ENCODE results near the gene ITFG2.
"Not testable (repeated sequence)": the region's sequence is repeated elsewhere in the genome, so short reads cannot be mapped to it uniquely, and the experiment has no call there.

Gene ITFG2

DNA sequence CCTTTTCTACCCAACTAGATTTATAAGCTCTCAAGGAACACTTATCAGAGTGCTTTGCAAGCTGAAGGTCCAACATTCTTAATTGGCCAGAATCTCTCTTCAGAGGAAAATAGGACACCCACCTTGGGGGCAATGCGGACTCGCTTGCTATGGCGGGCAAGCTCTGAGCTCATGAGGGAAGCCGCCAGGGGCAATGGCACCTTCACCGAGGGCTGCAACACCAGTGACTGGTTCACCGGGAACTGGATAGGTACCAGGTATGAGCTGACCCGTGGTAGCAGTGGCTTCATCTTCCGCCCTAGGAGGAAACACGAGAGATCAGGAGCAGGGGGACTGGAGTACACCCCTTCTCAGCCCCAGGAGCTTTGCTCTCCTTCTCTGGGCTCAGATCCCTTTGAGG is 51.7 kb downstream of the ITFG2 start:
- Histone ChIP-seq H4K12ac (ENCODE audit: low read depth, low read length) (no peak overlapping the region), H4K8ac (ENCODE audit: low read depth, low read length) (no peak overlapping the region), H3K23ac (ENCODE audit: low read length) (no peak overlapping the region), H3K36me3 (ENCODE audit: control insufficient read depth in 1 of 2, insufficient read depth in 2 of 2, low read length in 2 of 2) (peaks cover 50 to 59% of the 10 kb centered on the region in 2 experiments), H3K4me2 (ENCODE audit: low read length) (no peak overlapping the region), H2AK5ac (ENCODE audit: low read length) (no peak overlapping the region), H3K14ac (ENCODE audit: low read length) (no peak overlapping the region), H2AFZ (ENCODE audit: insufficient read depth, low read length, poor library complexity) (no peak overlapping the region), H3K4me1 (ENCODE audit: control insufficient read depth in 1 of 2, insufficient read depth in 2 of 2, low read length in 2 of 2) (no peaks in the 10 kb centered on the region), H4K91ac (ENCODE audit: low read depth, low read length) (no peak overlapping the region), H2BK5ac (ENCODE audit: low read depth, low read length, poor library complexity) (no peak overlapping the region), H3K4me3 (ENCODE audit: low read depth, low read length) (no peak overlapping the region), H3K9me3 (ENCODE audit: insufficient read depth, low read depth, low read length) (no peaks in the 10 kb centered on the region), H2BK12ac (ENCODE audit: low read length) (no peak overlapping the region), H3K9ac (ENCODE audit: low read length) (no peak overlapping the region), H3K79me1 (ENCODE audit: low read length) (no peaks in the 10 kb centered on the region), H3K27me3 (ENCODE audit: insufficient read depth, low read length) (no peaks in the 10 kb centered on the region), H3K27ac (ENCODE audit: low read depth, low read length) (no peak overlapping the region), H3K18ac (ENCODE audit: low read length) (no peak overlapping the region), H3K79me2 (ENCODE audit: control insufficient read depth, insufficient read depth, low read length, poor library complexity) (no peaks in the 10 kb centered on the region), H2BK120ac (ENCODE audit: insufficient read depth, low read length, poor library complexity) (no peak overlapping the region), H3K4ac (ENCODE audit: low read depth, low read length) (no peak overlapping the region)
- WGBS (ENCODE audit: extremely low coverage, insufficient coverage, insufficient read length) = no CpG with 5 or more reads among the region's 9 CpGs
- DNase-seq = no peak

- not testable (repeated sequence) for H3K4me3 ChIP-seq (ENCODE audit: low read depth, low read length); H4K8ac ChIP-seq (ENCODE audit: low read depth, low read length); H3K4me2 ChIP-seq (ENCODE audit: low read length); H2BK120ac ChIP-seq (ENCODE audit: insufficient read depth, low read length, poor library complexity); H3K79me2 ChIP-seq (ENCODE audit: control insufficient read depth, insufficient read depth, low read length, poor library complexity); DNase-seq; H3K14ac ChIP-seq (ENCODE audit: low read length); H4K12ac ChIP-seq (ENCODE audit: low read depth, low read length); H3K18ac ChIP-seq (ENCODE audit: low read length); H3K9me3 ChIP-seq (ENCODE audit: insufficient read depth, low read depth, low read length); H2AFZ ChIP-seq (ENCODE audit: insufficient read depth, low read length, poor library complexity); H3K27ac ChIP-seq (ENCODE audit: low read depth, low read length); H3K9ac ChIP-seq (ENCODE audit: low read length); H2AK5ac ChIP-seq (ENCODE audit: low read length); H2BK12ac ChIP-seq (ENCODE audit: low read length); H2BK5ac ChIP-seq (ENCODE audit: low read depth, low read length, poor library complexity); H3K23ac ChIP-seq (ENCODE audit: low read length); H3K27me3 ChIP-seq (ENCODE audit: insufficient read depth, low read length); H3K79me1 ChIP-seq (ENCODE audit: low read length); H4K91ac ChIP-seq (ENCODE audit: low read depth, low read length); H3K4me1 ChIP-seq (ENCODE audit: control insufficient read depth in 1 of 2, insufficient read depth in 2 of 2, low read length in 2 of 2); H3K4ac ChIP-seq (ENCODE audit: low read depth, low read length)
- WGBS (ENCODE audit: extremely low coverage, insufficient coverage, insufficient read length) = no CpG with 5 or more reads among the region's 9 CpGs
- H3K36me3 ChIP-seq (ENCODE audit: control insufficient read depth in 1 of 2, insufficient read depth in 2 of 2, low read length in 2 of 2) = peaks cover 56 to 59% of the 10 kb centered on the region in 2 experiments
Measured at GRCh38 chr12:2868986-2869632, 56.6 kb downstream of the ITFG2 start.

Data from trophoblast cell (in vitro differentiated cells and primary cell).